HG03039 (cell line): ENCODE measurements around the gene GLB1L3.

Source experiments
- ATAC-seq: cut with Tn5 transposase; IDR thresholded peaks from one replicate; pipeline ENCODE4 v1.9.1; 2021; ENCODE audit warnings: mild to moderate bottlenecking, moderate library complexity; ENCODE audit not compliant: unreplicated experiment

Gene GLB1L3

GRCh38 chr11:134359646-134360045, 83.5 kb downstream of the GLB1L3 start:
- no peak for ATAC-seq

- peak; percentile 56 for ATAC-seq
Observed at GRCh38 chr11:134360050-134360835, 84.1 kb downstream of the GLB1L3 start.

DNA sequence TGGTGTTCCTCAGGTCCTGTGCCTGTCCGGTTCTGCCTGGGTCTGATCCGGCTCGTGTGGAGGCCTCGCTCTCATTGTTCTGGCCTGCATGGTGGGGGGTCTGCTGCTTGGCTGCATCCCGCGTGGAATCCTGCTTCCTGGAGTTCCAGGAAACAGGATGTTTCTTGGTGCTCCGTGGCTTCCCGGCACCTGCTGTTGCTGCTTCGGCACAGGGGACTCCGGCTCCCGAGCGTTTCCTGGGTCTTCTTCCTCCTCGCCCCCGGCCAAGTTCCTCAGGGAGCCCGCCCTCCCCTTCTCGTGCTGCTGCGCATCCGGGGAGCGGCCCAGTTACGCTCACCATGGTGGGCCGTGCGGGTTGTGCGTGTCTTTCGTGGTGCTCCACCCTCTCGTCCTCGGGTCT, 85.5 kb downstream of the GLB1L3 start:
- ATAC-seq, result no peak

DNA sequence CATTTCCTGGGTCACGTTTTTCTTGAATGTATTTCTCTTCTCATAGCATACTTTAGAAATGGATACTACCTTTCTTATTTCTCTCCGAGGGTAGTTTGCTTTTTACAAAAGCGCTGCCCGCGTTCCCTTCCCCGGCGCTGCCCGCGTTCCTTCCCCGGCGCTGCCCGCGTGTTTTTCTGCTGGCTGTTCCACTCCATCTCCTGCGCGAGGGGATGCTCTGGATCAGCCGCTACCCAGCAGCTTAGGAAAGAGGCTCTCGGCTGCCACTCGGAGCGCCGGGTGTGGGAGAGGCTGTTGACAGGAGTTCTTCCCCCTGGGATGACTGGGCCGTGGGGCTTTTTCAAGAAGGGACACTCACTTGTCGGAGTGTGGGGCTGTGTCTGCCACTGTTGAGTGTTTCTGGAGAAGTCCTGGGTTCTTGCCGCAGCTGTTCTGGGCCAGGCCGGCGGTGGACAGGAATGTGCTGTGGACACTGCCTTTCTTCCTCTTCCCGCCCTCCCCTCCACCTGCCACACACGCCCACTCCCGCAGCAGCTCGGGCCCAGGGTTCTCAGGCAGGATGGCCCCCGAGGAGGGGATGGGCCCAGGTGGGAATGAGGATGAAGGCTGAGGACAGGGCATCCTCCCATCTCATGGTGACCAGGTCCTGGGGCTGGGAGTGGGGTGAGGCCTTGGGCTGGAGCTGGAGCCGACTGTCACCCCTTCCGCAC, 86.2 kb downstream of the GLB1L3 start:
- no peak for ATAC-seq

GRCh38 chr11:134363161-134363560, 87.0 kb downstream of the GLB1L3 start:
- no peak for ATAC-seq

GRCh38 chr11:134363592-134363991, 87.4 kb downstream of the GLB1L3 start:
- ATAC-seq, result no peak

GRCh38 chr11:134364261-134364660, 88.1 kb downstream of the GLB1L3 start:
- ATAC-seq, result no peak

DNA sequence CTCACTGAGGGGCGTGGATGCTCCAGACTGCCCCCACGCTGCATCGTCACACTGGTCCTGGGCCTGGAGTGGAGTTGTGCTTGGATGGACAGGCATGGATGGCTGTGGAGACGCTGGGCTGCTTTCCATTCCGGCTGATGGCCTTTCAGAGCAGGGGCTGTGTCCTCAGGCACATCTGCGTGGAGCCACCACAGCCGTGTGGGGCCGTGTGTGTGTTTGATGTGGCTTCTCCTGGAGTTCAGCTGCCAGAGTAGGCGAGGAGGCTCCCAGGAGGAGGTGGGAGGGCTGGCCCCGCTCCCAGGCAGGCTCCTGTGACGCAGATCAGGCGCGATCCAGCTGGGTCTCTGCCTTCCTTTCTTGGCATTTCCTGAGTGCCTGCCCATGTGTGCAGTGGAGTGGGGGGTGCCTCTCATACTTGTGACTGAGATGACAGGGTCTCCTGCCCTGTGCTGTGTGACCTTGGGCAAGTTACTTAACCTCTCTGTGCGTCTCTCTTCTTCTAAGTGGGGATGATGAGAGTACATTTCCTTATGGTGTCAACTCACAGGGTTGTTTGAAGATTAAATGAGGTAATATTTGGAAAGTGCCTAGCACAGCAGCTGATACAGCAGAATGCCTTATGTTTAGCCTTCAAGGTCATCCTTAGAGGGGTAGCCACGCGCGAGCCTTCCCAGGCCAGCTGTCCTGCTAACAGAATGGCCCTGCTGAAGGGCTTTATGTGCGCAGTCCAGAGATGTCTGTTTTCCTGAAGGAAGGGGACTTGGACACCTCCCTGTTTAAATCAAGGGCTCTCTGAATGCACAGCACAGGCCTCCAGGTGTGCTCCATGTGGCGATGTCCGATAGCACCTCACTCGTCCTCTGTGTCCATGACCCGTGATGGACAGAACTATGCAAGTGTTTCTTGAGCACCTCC, 89.1 kb downstream of the GLB1L3 start:
- ATAC-seq, result no peak

- ATAC-seq, result no peak
Observed at GRCh38 chr11:134366254-134366653, 90.1 kb downstream of the GLB1L3 start.

DNA sequence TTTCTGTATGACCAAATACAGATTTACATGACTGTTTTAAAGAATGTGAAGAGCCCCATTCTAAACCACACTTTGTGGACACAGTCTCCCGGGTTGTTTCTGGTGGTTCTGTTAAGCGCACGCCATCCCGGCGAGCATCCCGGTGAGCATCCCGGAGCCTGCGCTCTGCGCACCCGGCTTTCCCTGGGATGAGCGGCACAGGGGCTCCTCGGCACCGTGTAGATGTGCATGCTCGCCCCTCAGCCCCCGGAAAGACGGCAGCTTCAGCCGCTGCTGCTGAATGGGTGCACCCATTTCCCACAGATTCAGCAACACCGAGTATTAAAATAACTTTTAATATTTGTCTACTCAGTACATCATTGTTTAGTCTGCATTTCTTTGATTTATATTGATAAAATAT, 91.6 kb downstream of the GLB1L3 start:
- ATAC-seq, result no peak
